Neural cell (in vitro differentiated cells): ENCODE results near the gene OXNAD1.

Experiments
- EP300 ChIP-seq: fragments of 450-650 bp; conservative IDR thresholded peaks from 2 replicates; pipeline ENCODE4 v1.6.1; 2014; ENCODE audit warnings: antibody characterized with exemption, mild to moderate bottlenecking, moderate library complexity; ENCODE audit not compliant: poor library complexity, severe bottlenecking
- EZH2 ChIP-seq: fragments of 200-600, 300-800 bp; shearing (Covaris generic), sonication (generic); IDR thresholded peaks from 2 replicates; pipeline ENCODE4 v1.6.1; 2014; ENCODE audit warnings: antibody characterized with exemption, low read length, borderline replicate concordance, mild to moderate bottlenecking; ENCODE audit not compliant: insufficient read depth, poor library complexity, severe bottlenecking
- MXI1 ChIP-seq: fragments of 450-650 bp; conservative IDR thresholded peaks from 2 replicates; pipeline ENCODE4 v1.6.1; 2014; ENCODE audit warnings: antibody characterized with exemption, mild to moderate bottlenecking; ENCODE audit not compliant: poor library complexity, severe bottlenecking
- POLR2AphosphoS5 ChIP-seq: IDR thresholded peaks from 2 replicates; pipeline ENCODE4 v1.6.1; 2012
- TAF1 ChIP-seq: IDR thresholded peaks from 2 replicates; pipeline ENCODE4 v1.6.1; 2012; ENCODE audit warnings: low read depth
- TF ChIP-seq, protein P1 (sequence below): fragments of 450-650 bp; IDR thresholded peaks from 2 replicates; pipeline ENCODE4 v1.5.1; 2014; ENCODE audit warnings: antibody characterized with exemption, mild to moderate bottlenecking, moderate library complexity; ENCODE audit not compliant: poor library complexity, severe bottlenecking

DNA sequence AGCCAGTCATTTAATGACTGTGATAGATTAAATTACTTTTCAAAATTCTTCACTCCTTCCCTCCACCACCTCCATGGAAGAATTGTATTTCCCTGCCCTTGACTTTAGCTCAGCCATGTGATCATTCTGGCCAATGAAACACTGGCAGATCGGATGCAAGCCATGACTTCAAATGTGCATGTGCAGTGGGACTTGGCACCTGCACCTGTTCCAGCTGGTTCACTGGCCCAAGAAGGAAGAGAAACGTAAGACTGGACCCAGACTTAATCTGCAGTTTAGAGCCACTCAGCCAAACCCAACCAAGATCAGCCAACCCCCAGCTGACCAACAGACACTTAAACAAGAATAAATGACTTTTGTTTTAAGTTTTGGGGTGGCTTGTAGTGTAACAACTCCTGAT is 12.0 kb upstream of the OXNAD1 start:
- TF ChIP-seq, protein P1, sequence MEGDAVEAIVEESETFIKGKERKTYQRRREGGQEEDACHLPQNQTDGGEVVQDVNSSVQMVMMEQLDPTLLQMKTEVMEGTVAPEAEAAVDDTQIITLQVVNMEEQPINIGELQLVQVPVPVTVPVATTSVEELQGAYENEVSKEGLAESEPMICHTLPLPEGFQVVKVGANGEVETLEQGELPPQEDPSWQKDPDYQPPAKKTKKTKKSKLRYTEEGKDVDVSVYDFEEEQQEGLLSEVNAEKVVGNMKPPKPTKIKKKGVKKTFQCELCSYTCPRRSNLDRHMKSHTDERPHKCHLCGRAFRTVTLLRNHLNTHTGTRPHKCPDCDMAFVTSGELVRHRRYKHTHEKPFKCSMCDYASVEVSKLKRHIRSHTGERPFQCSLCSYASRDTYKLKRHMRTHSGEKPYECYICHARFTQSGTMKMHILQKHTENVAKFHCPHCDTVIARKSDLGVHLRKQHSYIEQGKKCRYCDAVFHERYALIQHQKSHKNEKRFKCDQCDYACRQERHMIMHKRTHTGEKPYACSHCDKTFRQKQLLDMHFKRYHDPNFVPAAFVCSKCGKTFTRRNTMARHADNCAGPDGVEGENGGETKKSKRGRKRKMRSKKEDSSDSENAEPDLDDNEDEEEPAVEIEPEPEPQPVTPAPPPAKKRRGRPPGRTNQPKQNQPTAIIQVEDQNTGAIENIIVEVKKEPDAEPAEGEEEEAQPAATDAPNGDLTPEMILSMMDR = no peak
- TF ChIP-seq MXI1 (no peak), EP300 (no peak), EZH2 (no peak), TAF1 (no peak), POLR2AphosphoS5 (no peak)
